ENCODE data around the gene CSRNP2.

DNA sequence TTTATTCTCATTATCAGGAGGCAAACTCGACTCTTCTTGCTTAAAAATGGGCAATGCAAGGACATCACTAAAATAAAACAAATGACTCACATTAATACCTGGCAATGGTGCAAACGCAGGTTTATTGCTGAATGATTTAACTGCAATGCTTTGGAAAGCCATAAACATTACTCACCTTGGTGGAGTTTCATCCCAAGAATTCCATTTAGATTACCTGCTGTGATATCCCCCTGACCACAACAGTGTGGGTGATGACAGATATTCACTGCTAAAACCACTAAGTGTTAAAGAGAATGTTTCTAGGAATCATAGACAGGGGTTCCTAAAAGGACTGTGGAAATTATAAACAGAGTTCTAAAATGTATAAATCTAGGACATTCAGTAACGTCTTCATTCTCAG lies 35.3 kb upstream of the CSRNP2 start:
- TF ChIP-seq POLR2AphosphoS5 (IDR thresholded peaks at IDR 0.05; ENCODE audit: low read depth) (no peak), CTCF (conservative IDR thresholded peaks at IDR 0.05; ENCODE audit: low read depth in 2 of 2) (no peak), REST (IDR thresholded peaks at IDR 0.05; ENCODE audit: unreplicated experiment) (no peak), ZNF114 (CRISPR knock-in tag; IDR thresholded peaks at IDR 0.05) (no peak)
